Measurements from ENCODE around the gene ANKRD9.
A peak's percentile ranks its signal among the peaks of the same experiment; 100 is the strongest.
"Not testable (repeated sequence)": the region's sequence is repeated elsewhere in the genome, so short reads cannot be mapped to it uniquely, and the experiment has no call there.

The ANKRD9 gene

DNA sequence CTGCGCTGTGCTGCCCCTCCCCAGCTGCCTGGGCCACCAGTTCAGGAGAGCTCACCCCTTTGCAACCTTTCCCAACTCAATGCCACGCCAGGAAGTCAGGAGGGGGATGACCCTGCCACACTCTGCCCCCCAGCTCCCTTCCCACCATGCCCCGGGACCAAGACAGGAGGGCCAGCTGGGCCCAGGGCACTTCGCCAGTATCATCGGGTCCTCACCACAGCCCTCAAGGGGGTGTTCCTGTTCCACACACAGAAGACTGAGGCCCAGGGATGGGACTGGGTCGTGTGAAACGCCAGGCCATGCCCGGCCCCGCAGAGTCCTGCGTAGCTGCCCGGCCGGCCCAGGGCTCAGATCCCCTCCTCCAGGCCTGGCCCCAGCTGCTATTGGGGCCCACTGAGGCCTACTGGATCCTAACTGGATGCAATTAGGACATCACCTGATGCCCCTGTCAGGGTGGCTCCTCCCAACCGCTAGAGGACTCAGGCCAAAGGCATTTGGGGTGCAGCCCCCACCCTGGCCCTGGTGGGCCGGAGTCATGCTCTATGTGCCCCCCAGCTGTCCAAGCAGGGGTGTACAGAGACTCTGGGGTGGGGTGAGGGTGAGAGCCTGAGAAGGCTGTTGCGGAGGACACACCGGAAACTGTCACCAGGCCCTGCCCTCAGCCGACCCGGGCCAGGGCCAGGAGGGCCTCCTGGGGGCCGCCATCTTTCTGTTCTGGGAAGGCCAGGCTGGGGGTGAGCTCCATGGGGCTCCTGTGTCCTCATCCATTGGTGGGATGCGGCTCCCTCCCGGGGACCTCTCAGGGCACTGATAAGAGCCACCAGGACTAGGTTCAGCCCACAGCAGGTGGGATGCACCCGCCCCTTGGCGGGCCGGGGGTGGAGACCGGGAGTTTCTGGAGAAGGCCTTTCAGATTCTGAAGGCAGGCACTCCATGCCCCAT, 29.3 kb upstream of the ANKRD9 start:
- no peak for DNase-seq (ENCODE audit: low read depth in 3 of 3)

DNA sequence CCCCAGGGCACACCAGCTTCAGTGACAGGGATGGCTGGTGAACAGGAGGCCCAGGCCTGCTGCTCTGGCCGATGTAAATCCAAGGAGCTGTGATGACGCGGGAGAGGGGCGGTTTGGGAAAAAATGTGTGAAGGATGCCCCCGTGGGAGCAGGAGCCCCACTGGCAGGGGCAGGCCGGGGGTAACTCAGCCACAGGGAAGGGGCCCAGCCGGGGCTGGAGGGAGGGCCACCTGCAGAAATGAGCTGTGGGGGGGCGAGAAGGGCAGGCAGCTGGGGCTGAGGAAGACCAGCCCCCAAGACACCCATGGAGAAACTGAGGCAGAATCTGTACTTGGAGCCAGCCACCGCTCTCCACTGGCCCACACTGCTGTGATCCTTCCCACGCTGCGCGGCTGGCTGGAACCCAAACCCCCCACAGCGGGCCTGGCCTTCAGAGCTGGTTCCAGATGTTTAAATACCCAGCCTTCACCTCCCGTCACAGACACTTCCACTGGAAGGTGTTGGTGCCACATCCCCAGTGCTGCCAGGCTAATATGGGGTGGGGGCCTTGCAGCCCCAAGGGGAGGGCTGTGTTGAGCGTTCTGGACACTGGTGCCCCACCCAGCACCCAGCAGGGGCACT, 28.5 kb upstream of the ANKRD9 start:
- DNase-seq (ENCODE audit: low read depth in 3 of 3) = no peak

DNA sequence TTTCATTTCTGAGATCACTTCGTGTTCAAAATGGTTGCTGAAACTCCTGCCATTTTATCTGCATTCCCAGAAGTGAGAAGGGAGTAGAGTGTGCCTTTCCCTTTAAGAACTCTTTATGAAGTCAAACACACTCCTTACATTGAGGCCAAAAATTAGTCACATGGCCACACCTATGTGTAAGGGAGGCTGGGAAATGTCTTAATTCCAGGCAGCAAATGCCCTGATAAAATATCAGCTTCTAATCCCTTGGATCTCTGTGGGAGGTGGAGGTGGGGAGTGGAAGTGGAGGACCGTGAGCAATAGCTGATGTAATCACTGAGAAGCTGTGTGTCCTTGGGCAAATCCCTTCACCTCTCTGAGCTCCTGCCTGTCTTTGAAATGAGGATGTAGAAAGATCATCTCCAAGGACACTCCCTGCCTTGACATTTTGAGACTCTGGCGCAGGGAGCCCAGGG, 22.7 kb upstream of the ANKRD9 start:
- no peak for DNase-seq (ENCODE audit: low read depth in 3 of 3)

DNA sequence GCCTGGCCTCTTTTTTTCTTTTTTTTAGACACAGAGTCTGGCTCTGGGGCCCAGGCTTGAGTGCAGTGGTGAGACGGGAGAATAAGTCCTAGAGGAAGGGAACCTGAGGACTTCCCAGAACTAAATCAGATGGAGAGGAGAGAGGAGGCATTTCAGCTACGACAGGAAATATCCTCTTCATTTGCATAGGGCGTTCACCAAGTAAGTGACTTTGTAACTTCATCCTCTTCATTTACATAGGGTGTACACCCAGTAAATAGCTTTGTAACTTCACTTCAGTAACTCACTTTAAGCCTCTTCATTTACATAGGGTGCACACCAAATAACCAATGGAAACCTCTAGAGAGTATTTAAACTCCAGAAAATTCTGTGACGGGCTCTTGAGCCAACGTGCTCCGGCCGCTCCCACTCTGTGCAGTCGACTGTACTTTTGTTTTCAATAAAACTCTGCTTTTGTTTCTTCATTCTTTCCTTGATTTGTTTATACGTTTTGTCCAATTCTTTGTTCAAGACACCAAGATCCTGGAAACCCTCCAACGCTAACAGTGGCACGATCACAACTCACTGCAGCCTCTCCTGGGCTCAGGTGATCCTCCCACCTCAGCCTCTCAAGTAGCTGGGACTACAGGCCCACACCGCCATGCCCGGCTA, 21.4 kb upstream of the ANKRD9 start:
- no peak for DNase-seq (ENCODE audit: low read depth in 3 of 3)

DNA sequence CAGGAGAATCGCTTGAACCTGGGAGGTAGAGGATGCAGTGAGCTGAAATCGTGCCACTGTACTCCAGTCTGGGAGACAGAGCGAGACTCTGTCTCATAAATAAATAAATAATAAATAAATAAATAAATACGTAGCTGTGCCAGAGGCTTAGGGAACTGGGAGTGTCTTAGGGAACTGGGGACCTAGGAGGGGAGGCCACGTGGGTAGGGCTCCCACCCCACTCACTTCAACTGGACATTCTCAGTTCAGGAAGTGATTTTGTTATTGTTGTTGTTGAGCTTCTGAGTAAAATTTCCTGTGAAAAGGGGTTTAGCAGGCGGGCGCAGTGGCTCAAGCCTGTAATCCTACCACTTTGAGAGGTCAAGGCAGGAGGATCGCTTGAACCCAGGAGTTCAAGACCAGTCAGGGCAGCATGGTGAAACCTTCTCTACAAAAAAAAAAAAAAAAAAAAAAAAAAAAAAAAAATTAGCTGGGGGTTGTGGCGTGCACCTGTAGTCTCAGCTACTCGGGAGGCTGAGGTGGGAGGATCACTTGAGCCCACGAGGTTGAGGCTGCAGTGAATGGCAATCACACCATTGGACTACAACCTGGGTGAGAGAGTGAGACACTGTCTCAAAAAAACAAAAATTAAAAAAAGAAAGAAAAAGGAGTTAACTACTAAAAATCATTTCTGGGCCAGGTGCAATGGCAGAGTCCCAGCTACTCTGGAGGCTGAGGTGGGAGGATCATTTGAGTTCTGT, 19.0 kb upstream of the ANKRD9 start:
- no peak for DNase-seq (ENCODE audit: low read depth in 3 of 3)

DNA sequence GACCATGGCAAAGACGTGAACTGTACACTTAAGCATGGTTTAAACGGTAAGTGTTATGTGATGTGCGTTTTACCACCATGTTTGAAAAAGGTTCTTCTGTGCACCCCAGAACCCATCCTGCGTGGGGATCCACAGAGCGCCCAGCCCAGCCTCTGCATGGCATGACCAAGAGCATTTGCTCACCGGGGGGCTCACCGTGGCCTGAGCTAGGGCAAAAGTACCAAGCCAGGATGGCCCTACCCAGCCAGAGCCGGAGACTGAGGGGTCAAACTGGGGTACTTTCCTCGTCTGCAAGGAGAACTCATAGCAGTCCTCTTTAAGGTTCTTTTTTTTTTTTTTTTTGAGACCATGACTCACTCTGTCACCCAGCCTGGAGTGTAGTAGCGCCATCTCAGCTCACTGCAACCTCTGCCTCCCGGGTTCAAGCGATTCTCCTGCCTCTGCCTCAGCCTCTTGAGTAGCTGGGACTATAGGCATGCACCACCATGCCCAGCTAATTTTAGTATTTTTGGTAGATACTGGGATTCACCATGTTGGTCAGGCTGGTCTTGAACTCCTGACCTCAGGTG, 16.4 kb upstream of the ANKRD9 start:
- no peak for DNase-seq (ENCODE audit: low read depth in 3 of 3)

DNA sequence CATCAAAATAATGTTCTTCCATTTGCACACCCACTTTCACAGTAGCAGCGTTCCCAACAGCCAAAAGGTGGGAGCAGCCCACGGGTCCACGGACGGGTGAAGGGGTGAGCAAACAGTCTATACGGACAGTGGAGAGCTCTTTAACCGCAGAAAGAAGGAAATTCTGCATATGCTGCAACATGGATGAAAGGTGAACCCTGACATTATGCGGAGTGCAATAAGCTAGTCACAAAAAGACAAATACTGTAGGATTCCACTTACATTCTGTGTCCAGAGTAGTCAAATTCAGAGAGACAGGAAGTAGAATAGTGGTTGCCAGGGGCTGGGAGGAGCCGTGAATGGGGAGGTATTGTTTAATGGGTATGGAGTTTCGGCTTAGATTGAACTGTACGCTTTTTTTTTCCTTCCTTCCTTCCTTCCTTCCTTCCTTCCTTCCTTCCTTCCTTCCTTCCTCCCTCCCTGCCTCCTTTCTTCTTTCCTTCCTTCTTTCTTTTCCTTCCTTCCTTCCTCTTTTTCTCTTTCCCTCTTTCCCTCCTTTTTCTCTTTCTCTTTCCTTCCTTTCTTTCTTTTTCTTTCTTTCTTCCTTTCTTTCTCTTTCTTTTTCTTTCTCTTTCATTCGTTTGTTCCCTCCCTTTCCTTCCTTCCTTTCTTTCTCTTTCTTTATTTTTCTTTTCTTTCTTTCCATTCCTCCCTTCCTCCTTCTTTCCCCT, 15.8 kb upstream of the ANKRD9 start:
- no peak for DNase-seq (ENCODE audit: low read depth in 3 of 3)

DNA sequence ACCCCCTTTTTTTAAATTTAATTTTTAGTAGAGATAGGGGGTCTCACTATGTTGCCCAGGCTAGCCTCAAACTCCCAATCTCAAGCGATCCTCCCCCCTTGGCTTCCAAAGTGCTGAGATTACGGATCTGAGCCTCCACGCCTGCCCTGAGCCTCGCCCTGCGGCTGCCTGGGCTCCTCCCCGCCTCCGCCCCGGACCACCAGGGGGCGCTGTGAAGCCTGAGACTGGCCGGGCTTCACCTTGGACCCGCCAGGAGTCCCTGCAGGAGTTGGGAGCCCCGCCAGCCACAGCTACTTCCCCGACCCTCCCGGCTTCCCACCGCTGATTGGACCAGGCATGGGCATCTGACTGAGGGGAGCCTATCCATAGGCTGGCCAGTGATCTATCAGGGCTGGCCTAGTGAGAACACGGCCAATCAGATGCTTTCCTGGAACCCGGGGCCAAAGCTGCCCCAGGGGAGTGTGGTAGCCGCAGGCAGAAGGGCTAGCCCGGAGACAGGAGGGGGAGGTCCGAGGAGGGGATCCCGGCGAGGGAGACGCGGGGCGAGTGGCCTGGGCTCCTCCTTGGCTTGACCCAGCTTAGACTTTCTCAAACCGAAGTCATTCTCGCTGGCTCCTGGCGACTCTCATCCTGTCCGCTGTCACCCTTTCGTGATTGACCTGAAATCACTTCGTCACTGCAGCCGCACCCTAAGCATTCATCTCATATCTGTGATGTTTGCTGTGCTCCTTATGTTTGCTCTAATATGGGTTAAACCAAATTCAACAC, 15.1 kb upstream of the ANKRD9 start:
- DNase-seq (ENCODE audit: low read depth in 3 of 3) = peak; percentile 75 to 95 (median 84)

DNA sequence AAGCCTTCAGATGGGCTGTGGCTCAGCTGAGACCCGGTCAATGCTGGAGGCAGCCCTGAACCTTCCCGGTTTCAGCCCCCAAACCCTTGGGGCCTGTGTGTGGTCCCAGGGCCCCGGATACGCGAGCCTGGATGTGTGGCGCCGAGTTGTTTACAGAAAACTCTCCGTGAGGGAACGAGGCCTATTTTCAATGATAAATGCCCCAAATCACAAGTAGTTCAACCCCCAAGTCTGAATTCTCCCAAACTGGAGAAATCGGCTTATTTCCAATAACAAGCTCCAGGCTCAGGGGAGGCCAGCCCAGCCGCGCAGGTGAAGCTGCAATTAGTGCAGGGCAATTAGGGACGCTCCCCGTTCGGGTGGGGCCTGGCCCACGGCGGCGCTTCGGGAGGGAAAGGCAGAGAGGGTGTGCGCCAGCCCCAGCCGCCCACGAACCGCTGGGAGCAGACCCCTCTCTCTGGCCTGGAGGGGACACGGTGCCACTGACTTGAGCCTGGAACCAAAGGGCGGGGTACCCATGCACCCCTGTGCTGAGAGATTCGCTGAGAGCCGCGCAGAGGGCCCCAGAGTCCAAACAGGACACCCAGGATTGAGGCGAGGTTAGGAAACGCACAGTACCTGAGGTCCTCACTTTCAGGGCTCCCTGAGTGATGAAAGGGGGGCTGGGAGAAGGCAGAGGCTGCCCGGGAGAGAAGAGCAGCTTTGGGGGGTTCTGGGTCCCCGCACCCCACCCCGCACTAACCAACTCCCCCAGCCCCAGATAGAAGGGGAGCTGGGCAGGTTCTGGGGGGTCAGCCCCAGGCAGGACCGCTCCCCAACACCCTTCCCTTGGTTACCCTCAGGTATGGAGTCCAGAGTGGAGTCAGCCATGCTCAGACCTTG, 14.2 kb upstream of the ANKRD9 start:
- no peak for DNase-seq (ENCODE audit: low read depth in 3 of 3)

DNA sequence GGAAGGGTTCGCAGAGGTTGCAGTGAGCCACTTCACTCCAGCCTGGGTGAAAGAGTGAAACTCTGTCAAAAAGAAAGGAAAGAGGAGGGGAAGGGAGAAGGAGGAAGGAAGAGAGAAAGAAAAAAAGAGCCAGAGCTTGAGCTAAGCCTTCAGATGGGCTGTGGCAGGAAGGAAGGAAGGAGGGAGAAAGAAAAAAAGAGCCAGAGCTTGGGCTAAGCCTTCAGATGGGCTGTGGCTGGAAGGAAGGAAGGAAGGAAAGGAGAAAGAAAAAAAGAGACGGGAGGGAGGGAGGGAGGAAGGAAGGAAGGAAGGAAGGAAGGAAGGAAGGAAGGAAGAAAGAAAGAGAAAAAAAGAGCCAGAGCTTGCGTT, 13.6 kb upstream of the ANKRD9 start:
- no peak for DNase-seq (ENCODE audit: low read depth in 3 of 3)

DNA sequence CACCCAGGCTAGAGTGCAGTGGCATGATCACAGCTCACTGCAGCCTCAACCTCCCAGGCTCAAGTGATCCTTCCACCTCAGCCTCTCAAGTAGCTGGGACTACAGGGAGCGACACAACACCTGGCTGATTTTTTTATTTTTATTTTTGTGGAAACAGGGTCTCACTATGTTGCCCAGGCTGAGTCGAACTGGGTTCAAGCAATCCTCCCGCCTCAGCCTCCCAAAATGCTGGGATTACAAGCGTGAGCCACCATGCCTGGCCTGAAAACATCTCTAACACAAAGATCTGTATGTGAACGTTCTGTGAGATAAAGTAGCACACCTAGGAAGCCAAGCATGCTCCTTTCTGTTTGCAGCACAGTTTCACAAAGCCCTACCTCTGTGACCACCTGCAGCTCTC, 10.1 kb upstream of the ANKRD9 start:
- not testable (repeated sequence) for DNase-seq (ENCODE audit: low read depth in 3 of 3)

DNA sequence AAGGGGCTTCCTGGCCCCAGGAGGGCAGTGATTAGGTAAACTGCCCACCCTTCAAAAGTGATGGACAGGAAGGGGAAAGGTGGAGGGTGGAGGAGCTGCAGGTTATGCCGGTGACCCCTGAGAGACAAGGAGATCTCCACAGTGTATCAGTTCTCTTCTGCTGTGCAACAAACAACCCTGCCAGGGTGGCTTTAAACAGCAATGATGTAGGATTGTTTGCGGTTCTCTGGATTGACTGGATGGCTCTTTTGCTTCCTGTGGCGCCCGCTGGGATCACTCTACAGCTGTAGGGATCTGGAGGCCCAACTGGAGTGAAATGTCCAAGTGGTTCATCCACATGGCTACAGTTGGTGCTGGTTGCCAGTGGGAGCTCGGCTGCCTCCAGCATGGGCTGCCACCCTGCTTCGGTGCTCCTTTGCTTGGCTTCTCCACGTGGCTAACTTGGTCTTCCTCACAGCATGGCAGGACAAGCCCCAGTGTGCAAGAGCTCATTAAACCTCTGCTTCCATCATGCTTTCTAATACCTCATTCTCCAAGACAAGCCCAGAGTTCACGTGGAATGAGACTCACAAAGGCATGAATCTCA, 8.6 kb upstream of the ANKRD9 start:
- no peak for DNase-seq (ENCODE audit: low read depth in 3 of 3)

DNA sequence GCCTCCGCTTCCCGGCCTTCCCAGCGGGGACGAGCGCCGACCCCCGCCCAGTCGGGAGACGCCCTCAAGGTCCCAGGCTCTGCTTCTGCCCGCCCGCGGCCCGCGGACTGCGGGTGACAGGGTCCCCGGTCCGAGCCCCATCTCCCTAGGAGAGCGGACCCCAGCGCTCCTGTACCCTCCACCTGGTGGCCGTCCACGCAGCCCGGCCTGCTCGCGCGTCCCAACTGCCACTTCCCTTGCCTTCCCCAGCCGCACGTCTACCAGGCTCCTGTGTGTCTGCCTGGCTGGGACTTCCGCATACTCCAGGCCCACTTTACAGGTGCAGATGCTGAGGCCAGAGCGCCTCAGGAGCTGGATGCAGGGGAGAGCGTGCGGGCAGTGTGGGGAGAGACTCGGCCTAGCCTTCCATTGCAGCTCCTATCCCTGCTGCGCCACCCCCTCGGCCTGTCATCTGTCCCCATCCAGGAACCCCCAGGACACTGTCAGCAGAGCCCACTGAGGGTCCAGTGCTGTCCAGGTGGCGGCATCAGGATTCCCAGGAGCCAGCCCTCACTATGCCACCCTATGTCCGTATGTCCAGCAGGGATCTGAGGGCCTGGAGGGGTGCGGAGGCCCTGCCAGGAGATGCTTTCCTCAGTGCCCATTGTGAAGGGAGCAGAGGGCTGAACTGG, 8.0 kb upstream of the ANKRD9 start:
- no peak for DNase-seq (ENCODE audit: low read depth in 3 of 3)

DNA sequence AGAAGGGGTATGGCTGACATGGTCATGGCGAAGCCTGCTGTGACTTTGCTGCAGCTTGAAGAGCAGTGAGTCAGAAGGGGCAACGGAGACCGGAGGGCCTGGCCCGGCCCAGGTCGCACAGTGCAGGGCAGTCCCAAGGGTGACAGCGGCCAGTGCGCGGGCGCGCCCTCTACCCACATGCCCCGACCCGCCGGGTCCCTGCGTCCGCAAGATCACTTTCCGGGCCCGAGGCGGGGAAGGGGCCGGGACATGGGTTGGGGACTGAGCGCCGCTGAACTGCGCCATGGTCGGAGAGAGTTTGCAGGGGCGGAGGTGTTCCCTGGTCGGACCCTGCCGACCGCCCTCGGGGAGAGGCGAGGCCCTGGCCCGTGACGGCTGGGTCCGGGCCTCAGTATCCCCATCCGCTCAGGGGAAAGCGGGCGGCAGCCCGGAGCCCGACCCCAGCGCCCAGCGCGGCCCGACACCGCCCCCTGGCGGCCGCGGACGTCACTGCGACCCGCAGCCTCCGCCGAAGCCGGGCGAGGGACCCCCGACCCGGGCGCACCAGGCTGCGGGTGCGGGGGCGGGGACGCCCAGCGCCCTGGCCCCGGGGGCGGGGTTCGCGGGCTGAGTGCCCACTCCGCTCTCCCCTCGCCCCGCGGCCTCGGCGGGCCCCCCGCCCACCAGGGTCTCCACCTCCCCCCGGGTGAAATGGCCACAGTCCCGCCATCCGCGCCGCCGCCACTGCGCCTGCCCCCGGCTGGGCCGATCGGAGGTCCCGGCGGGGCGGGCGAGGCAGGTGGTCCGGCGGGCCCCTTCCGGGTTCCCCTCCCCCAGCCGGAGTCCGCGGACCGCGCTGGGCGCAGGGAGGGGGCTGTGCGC, 7.2 kb upstream of the ANKRD9 start:
- DNase-seq (ENCODE audit: low read depth in 3 of 3) = peak; percentile 31 to 61 (median 42)

DNA sequence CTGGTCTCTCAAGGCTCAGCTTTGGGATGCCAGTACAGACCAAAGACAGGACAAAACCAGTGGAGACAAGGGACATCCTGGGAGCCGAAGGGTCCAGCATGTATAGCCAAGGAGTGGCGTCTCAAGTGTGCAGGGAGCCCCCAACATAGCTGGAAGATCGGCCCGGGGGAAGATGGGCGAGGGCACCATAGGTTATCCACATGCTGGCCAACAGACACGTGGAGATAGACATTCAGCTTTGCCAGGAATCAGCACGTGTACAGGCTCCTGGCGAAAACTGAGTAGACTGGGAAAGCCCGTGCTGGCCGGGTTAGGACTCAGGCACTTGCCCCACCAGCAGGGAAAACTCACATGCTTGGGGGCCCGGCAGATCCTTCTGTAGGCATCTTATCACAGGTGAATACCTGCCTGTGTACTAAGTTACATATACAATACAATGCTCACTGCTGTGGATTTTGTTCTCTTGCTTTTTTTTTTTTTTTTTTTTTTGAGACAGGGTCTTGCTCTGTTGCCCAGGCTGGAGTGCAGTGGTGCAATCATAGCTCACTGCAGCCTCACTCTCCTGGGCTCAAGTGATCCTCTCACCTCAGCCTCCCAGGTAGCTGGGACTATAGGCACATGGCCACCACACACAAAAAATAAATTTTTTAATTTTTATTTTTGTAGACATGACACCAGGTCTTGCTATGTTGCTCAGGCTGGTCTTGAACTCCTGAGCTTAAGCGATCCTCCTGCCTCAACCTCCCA, 5.6 kb upstream of the ANKRD9 start:
- no peak for DNase-seq (ENCODE audit: low read depth in 3 of 3)

DNA sequence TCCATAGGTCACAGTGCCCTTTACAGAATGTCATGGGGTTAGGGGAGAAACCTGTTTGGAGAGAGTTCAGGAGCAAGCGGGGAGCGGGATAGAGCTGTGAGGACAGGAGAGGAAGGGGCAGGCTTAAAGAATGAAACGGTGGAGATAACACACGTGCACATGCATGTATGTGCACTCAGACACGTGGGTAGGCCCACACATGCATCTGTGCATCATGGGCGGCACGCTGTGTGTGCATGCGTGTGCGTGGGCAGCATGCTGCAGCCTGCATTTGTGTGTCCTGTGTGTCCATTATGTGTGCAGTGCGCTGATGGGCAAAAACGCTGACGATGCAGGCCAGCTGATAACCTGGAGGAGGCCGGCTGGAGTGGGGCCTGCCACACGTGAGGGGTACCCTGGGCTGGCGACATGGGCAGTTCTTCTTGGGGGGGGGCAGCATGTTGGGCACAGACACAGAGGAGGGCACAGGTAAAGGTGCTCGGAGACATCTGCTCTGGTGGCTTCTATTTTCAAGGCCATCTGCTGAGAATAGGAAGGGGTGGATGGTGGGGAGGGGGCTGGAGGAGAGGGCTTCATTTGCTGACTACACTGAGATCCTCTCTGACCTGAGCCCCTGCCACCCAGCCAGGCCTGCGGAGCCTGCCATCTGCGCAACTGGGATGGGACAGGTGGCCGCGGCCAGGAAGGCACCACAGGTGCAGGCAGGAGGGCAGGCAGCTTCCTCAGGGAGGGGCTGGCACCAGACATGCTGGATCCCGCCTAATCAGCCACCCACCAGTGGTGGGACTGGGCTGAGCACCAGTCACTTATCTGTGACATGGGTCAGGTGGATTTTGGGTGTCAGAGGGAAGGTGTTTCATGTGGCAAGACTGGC, 4.6 kb upstream of the ANKRD9 start:
- no peak for DNase-seq (ENCODE audit: low read depth in 3 of 3)
